PFSK-1 (cell line): ENCODE results near the gene TBCD.

Experiments used
- FOXP2 ChIP-seq: optimal IDR thresholded peaks from 2 replicates; pipeline ENCODE3; 2011; ENCODE audit warnings: borderline replicate concordance, control low read depth, inconsistent platforms; ENCODE audit not compliant: insufficient read depth; ENCODE audit errors: extremely low read length, extremely low read depth
- POLR2AphosphoS5 ChIP-seq: IDR thresholded peaks from 2 replicates; pipeline ENCODE4 v1.6.1; 2012; ENCODE audit warnings: low read depth, mild to moderate bottlenecking, control low read depth, low read length, moderate library complexity
- SIN3A ChIP-seq: IDR thresholded peaks from 2 replicates; pipeline ENCODE4 v1.6.1; 2012; ENCODE audit warnings: mild to moderate bottlenecking, low read length, moderate library complexity, borderline replicate concordance; ENCODE audit not compliant: insufficient read depth
- TAF1 ChIP-seq: IDR thresholded peaks from 2 replicates; pipeline ENCODE4 v1.6.1; 2012; ENCODE audit warnings: low read length, control low read depth, borderline replicate concordance; ENCODE audit not compliant: insufficient read depth
- TF ChIP-seq, protein P1 (sequence below), 2 experiments: IDR thresholded peaks; 2 replicates each; pipeline versions ENCODE4 v1.6.1 to v1.8.0; 2011 to 2012; ENCODE audit warnings: low read depth in 2 of 2, low read length in 2 of 2, control low read depth in 1 of 2, inconsistent platforms in 1 of 2, mild to moderate bottlenecking in 1 of 2, moderate library complexity in 1 of 2; ENCODE audit not compliant: insufficient read depth in 1 of 2

The TBCD gene

DNA sequence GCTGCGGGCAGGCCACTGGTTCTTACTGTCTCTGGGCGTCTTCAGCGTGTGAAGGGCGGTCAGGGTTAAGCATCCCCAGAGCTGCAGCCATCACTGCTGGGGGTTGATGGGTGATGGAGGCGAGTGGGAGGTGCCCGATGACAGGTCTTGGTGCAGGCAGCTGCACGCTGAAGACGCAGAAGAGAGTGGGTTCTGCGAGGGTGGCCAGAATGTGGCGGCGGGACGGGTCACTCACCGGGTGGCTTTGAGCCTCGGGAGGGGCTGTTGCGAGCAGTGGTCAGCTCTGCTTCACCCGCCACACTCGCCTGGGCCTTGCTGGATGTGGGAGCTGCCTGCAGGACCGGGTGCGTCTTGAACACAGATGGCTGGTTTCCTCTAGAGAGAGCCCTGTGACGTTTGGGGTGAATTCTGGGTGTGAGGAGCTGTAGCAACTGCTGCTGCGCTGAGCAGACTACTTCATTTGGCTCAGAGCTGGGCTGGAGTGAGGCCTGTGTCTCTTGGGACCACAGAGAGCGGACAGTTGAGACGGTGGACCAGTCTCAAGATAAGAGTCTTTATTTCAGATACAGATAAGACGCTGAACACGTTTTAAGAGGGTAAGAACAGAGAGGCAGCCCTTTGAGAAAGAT is 132.6 kb downstream of the TBCD start:
- TF ChIP-seq SIN3A, result no peak
- TF ChIP-seq, protein P1, sequence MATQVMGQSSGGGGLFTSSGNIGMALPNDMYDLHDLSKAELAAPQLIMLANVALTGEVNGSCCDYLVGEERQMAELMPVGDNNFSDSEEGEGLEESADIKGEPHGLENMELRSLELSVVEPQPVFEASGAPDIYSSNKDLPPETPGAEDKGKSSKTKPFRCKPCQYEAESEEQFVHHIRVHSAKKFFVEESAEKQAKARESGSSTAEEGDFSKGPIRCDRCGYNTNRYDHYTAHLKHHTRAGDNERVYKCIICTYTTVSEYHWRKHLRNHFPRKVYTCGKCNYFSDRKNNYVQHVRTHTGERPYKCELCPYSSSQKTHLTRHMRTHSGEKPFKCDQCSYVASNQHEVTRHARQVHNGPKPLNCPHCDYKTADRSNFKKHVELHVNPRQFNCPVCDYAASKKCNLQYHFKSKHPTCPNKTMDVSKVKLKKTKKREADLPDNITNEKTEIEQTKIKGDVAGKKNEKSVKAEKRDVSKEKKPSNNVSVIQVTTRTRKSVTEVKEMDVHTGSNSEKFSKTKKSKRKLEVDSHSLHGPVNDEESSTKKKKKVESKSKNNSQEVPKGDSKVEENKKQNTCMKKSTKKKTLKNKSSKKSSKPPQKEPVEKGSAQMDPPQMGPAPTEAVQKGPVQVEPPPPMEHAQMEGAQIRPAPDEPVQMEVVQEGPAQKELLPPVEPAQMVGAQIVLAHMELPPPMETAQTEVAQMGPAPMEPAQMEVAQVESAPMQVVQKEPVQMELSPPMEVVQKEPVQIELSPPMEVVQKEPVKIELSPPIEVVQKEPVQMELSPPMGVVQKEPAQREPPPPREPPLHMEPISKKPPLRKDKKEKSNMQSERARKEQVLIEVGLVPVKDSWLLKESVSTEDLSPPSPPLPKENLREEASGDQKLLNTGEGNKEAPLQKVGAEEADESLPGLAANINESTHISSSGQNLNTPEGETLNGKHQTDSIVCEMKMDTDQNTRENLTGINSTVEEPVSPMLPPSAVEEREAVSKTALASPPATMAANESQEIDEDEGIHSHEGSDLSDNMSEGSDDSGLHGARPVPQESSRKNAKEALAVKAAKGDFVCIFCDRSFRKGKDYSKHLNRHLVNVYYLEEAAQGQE (IDR thresholded peaks at IDR 0.05; ENCODE audit: insufficient read depth in 1 of 2, low read depth in 2 of 2, low read length in 2 of 2), result no peak
- TF ChIP-seq FOXP2, result no peak
- no peak for TF ChIP-seq TAF1
- TF ChIP-seq POLR2AphosphoS5, result no peak

DNA sequence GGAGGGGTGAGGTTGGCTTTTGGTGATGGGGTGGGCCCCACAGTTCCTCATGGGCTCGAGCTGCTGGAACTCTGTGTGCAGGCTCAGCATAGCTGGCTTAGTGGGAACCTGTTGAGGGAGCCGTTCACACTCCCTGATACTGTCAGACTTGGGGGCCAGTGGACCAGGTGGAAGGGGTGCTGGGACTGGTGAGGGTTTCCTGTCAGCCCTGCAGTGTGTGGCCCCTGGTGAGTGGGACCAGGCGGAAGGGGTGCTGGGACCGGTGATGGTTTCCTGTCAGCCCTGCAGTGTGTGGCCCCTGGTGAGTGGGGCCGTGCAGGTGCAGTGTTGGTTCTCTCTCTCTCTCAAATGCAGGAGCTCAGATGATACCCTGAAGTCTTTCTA is 133.1 kb downstream of the TBCD start:
- TF ChIP-seq TAF1, result no peak
- TF ChIP-seq POLR2AphosphoS5, result no peak
- no peak for TF ChIP-seq FOXP2
- TF ChIP-seq SIN3A, result no peak
- TF ChIP-seq, protein P1 (IDR thresholded peaks at IDR 0.05; ENCODE audit: insufficient read depth in 1 of 2, low read depth in 2 of 2, low read length in 2 of 2), result no peak

DNA sequence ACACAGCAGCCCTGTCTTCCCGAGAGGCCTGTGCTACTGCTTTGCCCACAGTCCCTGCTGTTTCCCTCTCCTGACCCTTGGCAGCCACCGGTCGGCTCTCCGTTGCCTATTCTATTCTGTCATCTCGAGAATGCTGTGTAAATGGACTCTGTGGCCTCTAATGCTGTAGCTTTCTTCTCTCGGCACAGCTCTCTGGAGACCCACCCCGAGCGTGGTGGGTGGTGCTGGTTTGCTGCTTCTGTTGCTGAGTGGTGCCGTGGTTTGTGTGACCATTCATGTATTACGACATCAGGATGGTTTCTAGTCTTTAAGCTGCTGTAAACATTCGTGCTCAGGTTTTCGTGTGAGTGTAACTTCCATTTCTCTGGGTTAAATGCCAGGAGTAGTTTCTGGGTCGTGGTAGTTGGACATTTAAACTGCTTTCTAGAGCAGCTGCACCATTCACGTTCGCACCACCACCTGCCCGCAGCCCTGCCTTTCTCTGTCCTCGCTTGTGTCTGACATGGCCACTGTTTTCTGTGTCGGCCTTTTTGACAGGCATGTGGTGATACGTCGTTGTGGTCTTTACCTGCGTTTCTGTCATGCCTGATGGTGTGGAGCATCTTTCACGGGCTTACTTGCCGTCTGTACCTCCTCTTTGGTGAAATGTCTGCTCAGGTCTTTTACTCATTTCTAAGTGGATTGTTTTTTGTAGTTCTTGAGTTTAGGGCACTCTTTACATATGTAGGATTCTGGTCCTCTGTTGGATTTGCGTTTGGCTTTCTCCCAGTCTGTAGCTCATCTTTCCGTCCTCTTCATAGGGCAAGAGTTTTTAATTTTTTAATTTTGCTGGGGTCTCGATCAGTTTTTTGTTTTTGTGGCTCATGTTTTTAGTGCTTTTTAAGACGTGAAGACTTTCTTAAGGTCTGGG is 135.6 kb downstream of the TBCD start:
- TF ChIP-seq FOXP2 (no peak), TAF1 (no peak), SIN3A (no peak), POLR2AphosphoS5 (no peak)
- TF ChIP-seq, protein P1 (IDR thresholded peaks at IDR 0.05; ENCODE audit: insufficient read depth in 1 of 2, low read depth in 2 of 2, low read length in 2 of 2), result no peak

DNA sequence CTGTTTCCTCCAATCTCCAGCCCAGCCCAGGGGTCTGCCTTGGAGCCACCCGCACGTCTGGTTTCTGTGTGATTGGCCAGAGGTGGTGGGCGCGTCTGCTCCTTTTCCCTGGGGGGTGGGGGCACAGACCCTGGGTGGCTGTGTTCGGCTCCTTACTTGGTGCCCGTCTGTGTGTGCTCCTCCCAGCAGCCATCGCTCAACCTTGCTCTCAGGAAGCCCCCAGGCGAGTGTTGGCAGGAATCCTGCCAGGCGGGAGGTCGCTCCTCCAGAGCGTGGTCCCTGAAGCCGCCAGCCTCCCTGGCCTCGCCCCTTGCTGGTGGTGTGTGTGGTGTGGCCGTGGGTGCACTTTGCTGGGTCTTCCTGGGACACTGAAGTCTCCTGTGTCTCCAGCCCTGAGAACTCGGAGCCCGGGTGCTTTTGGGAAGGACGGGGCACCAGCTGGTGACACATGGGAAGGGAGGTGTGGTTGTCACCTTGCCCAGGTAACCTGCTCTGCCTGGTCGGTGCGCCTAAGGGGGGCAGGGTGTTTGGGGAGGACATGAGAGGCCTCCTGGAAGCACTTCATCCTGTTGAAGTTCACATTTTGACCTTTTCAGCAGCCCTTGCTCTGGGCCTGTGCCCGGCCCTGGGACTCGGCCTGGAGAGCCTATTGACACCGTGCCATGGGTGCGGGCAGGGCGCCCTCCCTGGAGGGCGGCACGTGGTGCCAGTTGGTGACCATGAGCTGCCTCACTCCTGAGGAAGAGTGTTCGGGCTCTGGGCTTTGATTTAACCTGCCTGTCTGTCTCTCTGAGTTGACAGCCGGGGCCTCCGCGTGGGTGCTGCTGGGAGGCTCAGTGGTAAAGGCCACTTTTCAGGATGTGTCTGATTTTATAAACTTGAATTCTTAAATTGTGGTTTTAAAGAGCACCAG is 137.0 kb downstream of the TBCD start:
- no peak for TF ChIP-seq TAF1

DNA sequence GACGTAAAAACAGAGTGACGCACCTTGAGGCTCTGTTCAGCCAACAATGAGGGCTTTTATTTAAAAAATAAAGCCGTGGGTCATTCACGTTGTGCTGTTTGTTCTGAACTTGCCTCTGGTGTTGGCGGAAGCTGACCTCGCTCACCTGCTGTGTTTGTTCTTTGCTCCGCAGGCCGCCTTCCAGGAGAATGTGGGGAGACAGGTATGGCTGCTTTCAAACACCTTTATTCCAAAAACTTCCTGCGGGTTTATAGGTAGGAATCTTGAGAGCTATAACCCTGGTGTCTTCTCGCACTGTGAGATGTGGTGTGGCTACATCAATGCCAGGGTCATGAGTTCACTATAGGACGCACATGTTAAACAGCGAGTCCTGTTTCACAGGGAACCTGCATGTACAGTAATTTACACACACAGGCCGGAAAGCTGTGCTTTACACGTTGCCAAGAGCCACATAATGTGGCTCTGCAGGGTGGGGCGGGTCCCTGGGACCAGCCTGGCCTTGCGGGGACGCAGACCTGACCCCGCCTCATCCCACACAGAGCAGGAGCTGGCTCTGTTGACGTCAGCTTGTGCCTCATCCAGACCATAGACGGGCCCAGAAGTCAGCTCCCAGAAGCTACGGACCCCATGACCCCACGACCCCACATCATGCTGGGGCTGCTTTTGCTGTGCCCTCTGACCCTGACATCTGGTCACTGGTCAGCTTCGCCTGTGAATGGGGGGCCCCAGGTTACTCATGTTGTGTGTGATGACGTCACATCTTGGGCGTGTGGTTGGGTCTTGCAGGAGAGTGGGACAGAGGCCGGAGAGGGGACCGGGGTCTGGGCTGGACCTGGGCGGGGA is 137.9 kb downstream of the TBCD start:
- TF ChIP-seq FOXP2, result no peak
- no peak for TF ChIP-seq POLR2AphosphoS5
- no peak for TF ChIP-seq SIN3A
- TF ChIP-seq TAF1, result no peak
- TF ChIP-seq, protein P1 (IDR thresholded peaks at IDR 0.05; ENCODE audit: insufficient read depth in 1 of 2, low read depth in 2 of 2, low read length in 2 of 2), result no peak
